GM12878 (cell line): ENCODE measurements around the gene SFI1. TPM values are rescaled to one million over a fixed set of nuclear protein-coding genes. Genes with fewer than 3 reads are reported as not detected.

Experiments used
- ATAC-seq: fragments of 200-7000 bp; cut with Tn5 transposase; 3 replicates; pipeline ENCODE4 v1.9.1; 2020; ENCODE audit warnings: mild to moderate bottlenecking, moderate library complexity
- BruUV-seq: library from RNA; stranded (reverse); fragments of 400-500 nt; replicated peaks from 2 replicates; lab custom pipeline; 2021; lab: Mats Ljungman, UMichigan
- CTCF ChIA-PET: fragments of 300-600 bp; sonication (Branson Sonifier 250); formaldehyde crosslinking; extraction: SDS; loops from one replicate; lab custom pipeline; 2021; ENCODE audit warnings: inconsistent platforms; lab: Yijun Ruan, JAX
- POLR2A ChIA-PET: fragments of 350-600 bp; formaldehyde crosslinking; extraction: SDS; loops from one replicate; lab custom pipeline; 2021; ENCODE audit warnings: inconsistent platforms; lab: Charles Lee
- RAD21 ChIA-PET: fragments of 300-600 bp; sonication (Branson Sonifier 250); formaldehyde crosslinking; loops from one replicate; lab custom pipeline; 2023; ENCODE audit warnings: antibody characterized with exemption; ENCODE audit not compliant: unreplicated experiment; lab: Charles Lee
- SMC1A ChIA-PET: fragments of 300-600 bp; sonication (Branson Sonifier 250); formaldehyde crosslinking; loops from one replicate; lab custom pipeline; 2023; ENCODE audit not compliant: unreplicated experiment, uncharacterized antibody; lab: Charles Lee
- DNase-seq: peaks from one replicate; pipeline ENCODE4 v3.0.0-alpha.2; 2011; ENCODE audit warnings: low read depth, low spot score
- FAIRE-seq: peaks from 3 replicates; lab custom pipeline; 2011; peaks lifted over from hg19 to GRCh38; lab: Jason Lieb, UNC
- H2AFZ ChIP-seq: 2 replicates; pipeline ENCODE4 v1.6.0; 2011; ENCODE audit warnings: low read depth, low read length, control low read depth; ENCODE audit not compliant: control insufficient read depth
- H3K27ac ChIP-seq: 2 replicates; pipeline ENCODE4 v1.5.1; 2011; ENCODE audit warnings: control low read depth; ENCODE audit not compliant: control insufficient read depth, insufficient read depth
- H3K27me3 ChIP-seq, 2 experiments: replicated peaks in 1 of 2; 2 replicates each; pipeline versions ENCODE4 v1.6.0 to v1.6.1; 2011; ENCODE audit warnings: low read length in 1 of 2; ENCODE audit not compliant: control insufficient read depth in 2 of 2, insufficient read depth in 2 of 2
- H3K36me3 ChIP-seq, 2 experiments: 2 replicates each; pipeline ENCODE4 v1.5.1; 2011; ENCODE audit warnings: low read length in 1 of 2; ENCODE audit not compliant: control insufficient read depth in 2 of 2, insufficient read depth in 2 of 2
- H3K4me1 ChIP-seq: 2 replicates; pipeline ENCODE4 v1.6.1; 2011; ENCODE audit warnings: mild to moderate bottlenecking, low read length, moderate library complexity, mixed read lengths; ENCODE audit not compliant: control insufficient read depth, insufficient read depth
- H3K4me2 ChIP-seq: 2 replicates; pipeline ENCODE4 v1.6.0; 2011; ENCODE audit warnings: control low read depth; ENCODE audit not compliant: control insufficient read depth, insufficient read depth
- H3K4me3 ChIP-seq: fragments of 200-600 bp; sonication (generic); 2 replicates; pipeline ENCODE4 v1.5.1; 2016
- H3K79me2 ChIP-seq: 2 replicates; pipeline ENCODE4 v1.6.0; 2011; ENCODE audit warnings: low read length; ENCODE audit not compliant: control insufficient read depth, insufficient read depth
- H3K9ac ChIP-seq: 2 replicates; pipeline ENCODE4 v1.8.0; 2011; ENCODE audit warnings: low read length, control low read depth, mixed read lengths; ENCODE audit not compliant: control insufficient read depth, insufficient read depth
- H3K9me3 ChIP-seq: replicated peaks from 3 replicates; pipeline ENCODE4 v1.5.1; 2011; ENCODE audit warnings: mild to moderate bottlenecking, low read length; ENCODE audit not compliant: control insufficient read depth, insufficient read depth
- H4K20me1 ChIP-seq: 2 replicates; pipeline ENCODE4 v1.6.0; 2011; ENCODE audit not compliant: control insufficient read depth, insufficient read depth
- E2F4 ChIP-seq: IDR thresholded peaks from 2 replicates; pipeline ENCODE4 v1.6.1; 2012; ENCODE audit warnings: low read depth, low read length, improper control_type of control experiment
- FOS ChIP-seq: IDR thresholded peaks from 3 replicates; pipeline ENCODE4 v1.6.1; 2011; ENCODE audit warnings: borderline replicate concordance; ENCODE audit not compliant: insufficient read length; ENCODE audit errors: extremely low read depth
- HCFC1 ChIP-seq: fragments of 150-350 bp; IDR thresholded peaks from 2 replicates; pipeline ENCODE4 v1.6.1; 2014; ENCODE audit warnings: low read length
- HDGF ChIP-seq: fragments of 450-650 bp; IDR thresholded peaks from 2 replicates; pipeline ENCODE4 v1.6.1; 2016; ENCODE audit warnings: antibody characterized with exemption
- KDM1A ChIP-seq: fragments of 200-600 bp; sonication (generic); IDR thresholded peaks from 2 replicates; pipeline ENCODE4 v1.6.1; 2016; ENCODE audit warnings: borderline replicate concordance
- MEF2A ChIP-seq: IDR thresholded peaks from 2 replicates; pipeline ENCODE4 v1.6.1; 2011; ENCODE audit warnings: low read depth, mild to moderate bottlenecking, low read length, moderate library complexity; ENCODE audit not compliant: insufficient read depth
- MTA2 ChIP-seq: fragments of 450-650 bp; IDR thresholded peaks from 2 replicates; pipeline ENCODE4 v1.6.1; 2016; ENCODE audit warnings: low read depth, mild to moderate bottlenecking, moderate library complexity
- NFIC ChIP-seq: IDR thresholded peaks from 2 replicates; pipeline ENCODE4 v1.6.1; 2012; ENCODE audit warnings: low read depth, mild to moderate bottlenecking, inconsistent platforms, low read length, moderate library complexity
- POLR2AphosphoS2 ChIP-seq: IDR thresholded peaks from 2 replicates; pipeline ENCODE4 v1.6.1; 2011; ENCODE audit warnings: low read depth, mild to moderate bottlenecking, low read length, improper control_type of control experiment, moderate library complexity
- SIN3A ChIP-seq: IDR thresholded peaks from 2 replicates; pipeline ENCODE4 v1.6.1; 2012; ENCODE audit warnings: low read depth, low read length, improper control_type of control experiment
- USF1 ChIP-seq: IDR thresholded peaks from 2 replicates; pipeline ENCODE4 v1.6.1; 2011; ENCODE audit warnings: borderline replicate concordance, low read depth, mild to moderate bottlenecking, moderate library complexity, mixed read lengths, low read length; ENCODE audit not compliant: insufficient read depth; ENCODE audit errors: extremely low read length
- WGBS: methylation state at CpG from one replicate; pipeline ENCODE4 v1.1.6; 2016; ENCODE audit warnings: low lambda C conversion rate; ENCODE audit not compliant: insufficient replicate concordance, insufficient coverage; ENCODE audit errors: missing lambda C conversion rate; 5-methylcytosine and 5-hydroxymethylcytosine counted together
- in situ Hi-C: fragments of 300-500 bp; cut with MboI; formaldehyde crosslinking; loops from 9 replicates; pipeline ENCODE4 v1.14.3; 2018; ENCODE audit warnings: mixed read lengths
- intact Hi-C: fragments of 100-400 bp; cut with micrococcal nuclease; formaldehyde crosslinking; loops from one replicate; pipeline ENCODE4 v1.14.2; 2022; ENCODE audit not compliant: unreplicated experiment
- polyA plus RNA-seq, 11 experiments: library from polyadenylated mRNA; depleted of rRNA in 4 of 11; unstranded in 6 of 11; stranded (reverse) in 5 of 11; fragments of >200 nt; fragmentation: Nextera tagmentation in 4 of 11; fragmentation: Illumina TruSeq in 1 of 11; extraction: Ambion mirVana in 4 of 11; extraction: Trizol in 1 of 11; gene quantifications; 1 replicate in 1 of 11; 2 replicates in 10 of 11; pipeline versions ENCODE4 v1.2.1 to v1.2.3, GENCODE V29; 2011 to 2016; ENCODE audit warnings: inconsistent platforms in 2 of 11, missing spikeins in 2 of 11, low read depth in 1 of 11
- total RNA-seq, 4 experiments: library from RNA; depleted of rRNA in 3 of 4; stranded (reverse); fragments of >200 nt in 3 of 4; fragmentation: Illumina TruSeq in 1 of 4; extraction: Trizol in 1 of 4; gene quantifications; 2 replicates each; pipeline versions ENCODE4 v1.2.1 to v1.2.3, GENCODE V29; 2013 to 2021

SFI1 gene
- total and polyA plus RNA-seq, 10 of the 15 experiments (the other 5 are each of a cell fraction or from before 2014, with no cell fraction given), result 6.3 to 70.1 (median 30.4) TPM

- TF ChIP-seq USF1 (no peak), SIN3A (no peak), NFIC (no peak), FOS (no peak), E2F4 (no peak), MTA2 (no peak), POLR2AphosphoS2 (no peak), HCFC1 (no peak), HDGF (no peak), KDM1A (no peak), MEF2A (no peak)
These were observed 111.4 kb downstream of the SFI1 start for GRCh38 chr22:31607696-31608095.

More at GRCh38 chr22:31607696-31608095, 111.4 kb downstream of the SFI1 start:
- Histone ChIP-seq H3K36me3 (peaks cover 14 to 33% of the 10 kb centered on the region in 2 experiments), H3K27me3 (no peaks in the 10 kb centered on the region), H3K79me2 (no peaks in the 10 kb centered on the region), H3K4me3 (no peak overlapping the region), H3K27ac (no peak overlapping the region), H2AFZ (no peak overlapping the region), H3K9me3 (no peaks in the 10 kb centered on the region), H3K4me1 (no peaks in the 10 kb centered on the region), H4K20me1 (no peaks in the 10 kb centered on the region), H3K4me2 (no peak overlapping the region), H3K9ac (no peak overlapping the region)
- ChIA-PET SMC1A (no interaction called here), POLR2A (no interaction called here), RAD21 (no interaction called here), CTCF (no interaction called here)
- intact Hi-C loops, result no loop called here
- DNase-seq (no peak), ATAC-seq (no peak), FAIRE-seq (no peak)
- in situ Hi-C loops, result no loop called here
- WGBS, result 91% methylated on average over 7 of the region's 7 CpGs
- no TSS peak for BruUV-seq
